Measurements from ENCODE around the gene FGF14. TPM values are rescaled to one million over a fixed set of nuclear protein-coding genes. Genes with fewer than 3 reads are reported as not detected.

Gene FGF14
- total and polyA plus RNA-seq, 2 donors = 0.20 to 4.5 TPM

GRCh38 chr13:102286326-102286725 is 115.5 kb downstream of the FGF14 start:
- H3K4me1 ChIP-seq (ENCODE audit: insufficient read depth) = no peaks in the 10 kb centered on the region
- 87% methylated on average over 1 of the region's 1 CpG for WGBS
- H3K27ac ChIP-seq (ENCODE audit: low read depth) = no peak overlapping the region
- DNase-seq (ENCODE audit: extremely low spot score) = no peak
- peaks cover 1% of the 10 kb centered on the region for H3K36me3 ChIP-seq (ENCODE audit: insufficient read depth)
- no peak overlapping the region for H3K4me3 ChIP-seq (ENCODE audit: low read depth, low read length)

- Histone ChIP-seq H3K36me3 (ENCODE audit: insufficient read depth) (no peaks in the 10 kb centered on the region), H3K4me1 (ENCODE audit: insufficient read depth) (no peaks in the 10 kb centered on the region), H3K27ac (ENCODE audit: low read depth) (no peak overlapping the region), H3K4me3 (ENCODE audit: low read depth, low read length) (no peak overlapping the region)
- DNase-seq (ENCODE audit: extremely low spot score) = no peak
Observed at GRCh38 chr13:102280366-102280765, 121.5 kb downstream of the FGF14 start.

- Histone ChIP-seq H3K4me3 (ENCODE audit: low read depth, low read length) (no peak overlapping the region), H3K27ac (ENCODE audit: low read depth) (no peak overlapping the region), H3K4me1 (ENCODE audit: insufficient read depth) (no peaks in the 10 kb centered on the region), H3K36me3 (ENCODE audit: insufficient read depth) (no peaks in the 10 kb centered on the region)
- WGBS = 68% methylated on average over 4 of the region's 4 CpGs
- DNase-seq (ENCODE audit: extremely low spot score) = no peak
Observed at GRCh38 chr13:102277286-102277685, 124.6 kb downstream of the FGF14 start.

GRCh38 chr13:102276404-102276803 is 125.4 kb downstream of the FGF14 start:
- WGBS = 46% methylated on average over 1 of the region's 1 CpG
- no peaks in the 10 kb centered on the region for H3K36me3 ChIP-seq (ENCODE audit: insufficient read depth)
- no peak overlapping the region for H3K4me3 ChIP-seq (ENCODE audit: low read depth, low read length)
- H3K4me1 ChIP-seq (ENCODE audit: insufficient read depth) = no peaks in the 10 kb centered on the region
- DNase-seq (ENCODE audit: extremely low spot score) = no peak
- H3K27ac ChIP-seq (ENCODE audit: low read depth) = no peak overlapping the region

- 33% methylated on average over 3 of the region's 3 CpGs for WGBS
Observed at GRCh38 chr13:102275969-102276368, 125.9 kb downstream of the FGF14 start.

GRCh38 chr13:102273111-102273510 is 128.7 kb downstream of the FGF14 start:
- WGBS = 65% methylated on average over 7 of the region's 7 CpGs
- H3K36me3 ChIP-seq (ENCODE audit: insufficient read depth) = no peaks in the 10 kb centered on the region
- no peak overlapping the region for H3K27ac ChIP-seq (ENCODE audit: low read depth)
- DNase-seq (ENCODE audit: extremely low spot score) = no peak
- no peak overlapping the region for H3K4me3 ChIP-seq (ENCODE audit: low read depth, low read length)
- H3K4me1 ChIP-seq (ENCODE audit: insufficient read depth) = no peaks in the 10 kb centered on the region

More at GRCh38 chr13:102275969-102276368, 125.9 kb downstream of the FGF14 start:
- DNase-seq (ENCODE audit: extremely low spot score) = no peak
- H3K36me3 ChIP-seq (ENCODE audit: insufficient read depth) = no peaks in the 10 kb centered on the region
- H3K4me3 ChIP-seq (ENCODE audit: low read depth, low read length) = no peak overlapping the region
- H3K27ac ChIP-seq (ENCODE audit: low read depth) = no peak overlapping the region
- H3K4me1 ChIP-seq (ENCODE audit: insufficient read depth) = no peaks in the 10 kb centered on the region

GRCh38 chr13:102267191-102267590 is 134.7 kb downstream of the FGF14 start:
- DNase-seq (ENCODE audit: extremely low spot score) = no peak
- no peak overlapping the region for H3K4me3 ChIP-seq (ENCODE audit: low read depth, low read length)
- no peaks in the 10 kb centered on the region for H3K4me1 ChIP-seq (ENCODE audit: insufficient read depth)
- no peaks in the 10 kb centered on the region for H3K36me3 ChIP-seq (ENCODE audit: insufficient read depth)
- no peak overlapping the region for H3K27ac ChIP-seq (ENCODE audit: low read depth)
- 72% methylated on average over 1 of the region's 1 CpG for WGBS

GRCh38 chr13:102261809-102262208 is 140.0 kb downstream of the FGF14 start:
- Histone ChIP-seq H3K27ac (ENCODE audit: low read depth) (no peak overlapping the region), H3K4me3 (ENCODE audit: low read depth, low read length) (no peak overlapping the region), H3K4me1 (ENCODE audit: insufficient read depth) (no peaks in the 10 kb centered on the region), H3K36me3 (ENCODE audit: insufficient read depth) (no peaks in the 10 kb centered on the region)
- no peak for DNase-seq (ENCODE audit: extremely low spot score)
- WGBS = 30% methylated on average over 1 of the region's 1 CpG

GRCh38 chr13:102261316-102261715 is 140.5 kb downstream of the FGF14 start:
- no peaks in the 10 kb centered on the region for H3K4me1 ChIP-seq (ENCODE audit: insufficient read depth)
- WGBS = 72% methylated on average over 3 of the region's 3 CpGs
- no peak overlapping the region for H3K4me3 ChIP-seq (ENCODE audit: low read depth, low read length)
- no peak for DNase-seq (ENCODE audit: extremely low spot score)
- H3K27ac ChIP-seq (ENCODE audit: low read depth) = no peak overlapping the region
- no peaks in the 10 kb centered on the region for H3K36me3 ChIP-seq (ENCODE audit: insufficient read depth)

GRCh38 chr13:102260256-102260655 is 141.6 kb downstream of the FGF14 start:
- 76% methylated on average over 6 of the region's 6 CpGs for WGBS
- H3K36me3 ChIP-seq (ENCODE audit: insufficient read depth) = no peaks in the 10 kb centered on the region
- no peak overlapping the region for H3K27ac ChIP-seq (ENCODE audit: low read depth)
- no peaks in the 10 kb centered on the region for H3K4me1 ChIP-seq (ENCODE audit: insufficient read depth)
- H3K4me3 ChIP-seq (ENCODE audit: low read depth, low read length) = no peak overlapping the region
- no peak for DNase-seq (ENCODE audit: extremely low spot score)

- no peak for DNase-seq (ENCODE audit: extremely low spot score)
- Histone ChIP-seq H3K27ac (ENCODE audit: low read depth) (no peak overlapping the region), H3K4me3 (ENCODE audit: low read depth, low read length) (no peak overlapping the region), H3K4me1 (ENCODE audit: insufficient read depth) (no peaks in the 10 kb centered on the region), H3K36me3 (ENCODE audit: insufficient read depth) (no peaks in the 10 kb centered on the region)
Observed at GRCh38 chr13:102255409-102255808, 146.4 kb downstream of the FGF14 start.

GRCh38 chr13:102251817-102252216 is 150.0 kb downstream of the FGF14 start:
- H3K4me3 ChIP-seq (ENCODE audit: low read depth, low read length) = no peak overlapping the region
- 90% methylated on average over 3 of the region's 3 CpGs for WGBS
- H3K27ac ChIP-seq (ENCODE audit: low read depth) = no peak overlapping the region
- no peaks in the 10 kb centered on the region for H3K36me3 ChIP-seq (ENCODE audit: insufficient read depth)
- H3K4me1 ChIP-seq (ENCODE audit: insufficient read depth) = no peaks in the 10 kb centered on the region
- DNase-seq (ENCODE audit: extremely low spot score) = no peak

- Histone ChIP-seq H3K4me3 (ENCODE audit: low read depth, low read length) (no peak overlapping the region), H3K27ac (ENCODE audit: low read depth) (no peak overlapping the region), H3K4me1 (ENCODE audit: insufficient read depth) (no peaks in the 10 kb centered on the region), H3K36me3 (ENCODE audit: insufficient read depth) (no peaks in the 10 kb centered on the region)
- 75% methylated on average over 2 of the region's 2 CpGs for WGBS
- DNase-seq (ENCODE audit: extremely low spot score) = no peak
Observed at GRCh38 chr13:102250448-102250847, 151.4 kb downstream of the FGF14 start.

GRCh38 chr13:102244607-102245227 is 157.1 kb downstream of the FGF14 start:
- 66% methylated on average over 3 of the region's 3 CpGs for WGBS
- no peak for DNase-seq (ENCODE audit: extremely low spot score)
- no peak overlapping the region for H3K4me3 ChIP-seq (ENCODE audit: low read depth, low read length)
- H3K36me3 ChIP-seq (ENCODE audit: insufficient read depth) = no peaks in the 10 kb centered on the region
- H3K27ac ChIP-seq (ENCODE audit: low read depth) = no peak overlapping the region
- H3K4me1 ChIP-seq (ENCODE audit: insufficient read depth) = no peaks in the 10 kb centered on the region

- H3K4me3 ChIP-seq (ENCODE audit: low read depth, low read length) = no peak overlapping the region
- 19% methylated on average over 3 of the region's 3 CpGs for WGBS
- no peaks in the 10 kb centered on the region for H3K4me1 ChIP-seq (ENCODE audit: insufficient read depth)
- no peak for DNase-seq (ENCODE audit: extremely low spot score)
- H3K36me3 ChIP-seq (ENCODE audit: insufficient read depth) = no peaks in the 10 kb centered on the region
- no peak overlapping the region for H3K27ac ChIP-seq (ENCODE audit: low read depth)
Observed at GRCh38 chr13:102240110-102240509, 161.7 kb downstream of the FGF14 start.

All from urinary bladder (tissue), 4 donors.